ENCODE results near the gene BMPER.

DNA sequence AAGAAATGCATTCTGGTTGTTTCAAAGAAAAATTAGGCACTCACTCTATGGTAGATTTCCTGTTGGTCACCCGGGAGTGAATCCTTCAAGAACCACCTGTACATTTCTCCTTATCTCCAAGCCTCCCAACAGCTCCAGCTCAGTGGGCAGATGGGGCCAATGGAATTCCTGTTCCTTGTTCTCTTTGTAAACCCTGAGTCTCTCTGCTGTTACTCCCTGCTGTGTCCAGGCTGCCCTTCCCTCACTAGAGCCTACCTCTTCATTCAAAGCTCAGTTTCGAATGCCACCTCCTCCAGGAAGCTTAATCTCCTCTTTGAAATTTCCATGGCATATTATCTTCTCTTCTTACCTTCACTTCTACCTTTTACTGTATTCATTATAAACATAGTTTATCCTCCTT is 3.5 kb upstream of the BMPER start:
- TF ChIP-seq GABPA (IDR thresholded peaks at IDR 0.05; ENCODE audit: borderline replicate concordance, insufficient read depth, low read length) (no peak), RXRA (IDR thresholded peaks at IDR 0.05; ENCODE audit: insufficient read depth, low read depth, low read length) (no peak), EZH2 (IDR thresholded peaks at IDR 0.05; ENCODE audit: low read depth, low read length, severe bottlenecking) (no peak), POLR2AphosphoS5 (IDR thresholded peaks at IDR 0.05; ENCODE audit: low read depth, low read length) (no peak), POLR2A (IDR thresholded peaks at IDR 0.05; ENCODE audit: control extremely low read depth in 1 of 2, low read depth in 2 of 2, low read length in 2 of 2) (no peak), BACH1 (IDR thresholded peaks at IDR 0.05; ENCODE audit: low read length) (no peak), JUND (IDR thresholded peaks at IDR 0.05; ENCODE audit: low read length) (no peak), SIX5 (IDR thresholded peaks at IDR 0.05; ENCODE audit: low read depth, low read length) (no peak), YY1 (IDR thresholded peaks at IDR 0.05; ENCODE audit: low read depth, low read length) (no peak), SAP30 (IDR thresholded peaks at IDR 0.05; ENCODE audit: insufficient read depth, insufficient replicate concordance, low read length) (no peak), CHD2 (IDR thresholded peaks at IDR 0.05; ENCODE audit: low read length) (no peak), KDM1A (IDR thresholded peaks at IDR 0.05; ENCODE audit: borderline replicate concordance, low read length) (no peak)
- TF ChIP-seq, protein P1, sequence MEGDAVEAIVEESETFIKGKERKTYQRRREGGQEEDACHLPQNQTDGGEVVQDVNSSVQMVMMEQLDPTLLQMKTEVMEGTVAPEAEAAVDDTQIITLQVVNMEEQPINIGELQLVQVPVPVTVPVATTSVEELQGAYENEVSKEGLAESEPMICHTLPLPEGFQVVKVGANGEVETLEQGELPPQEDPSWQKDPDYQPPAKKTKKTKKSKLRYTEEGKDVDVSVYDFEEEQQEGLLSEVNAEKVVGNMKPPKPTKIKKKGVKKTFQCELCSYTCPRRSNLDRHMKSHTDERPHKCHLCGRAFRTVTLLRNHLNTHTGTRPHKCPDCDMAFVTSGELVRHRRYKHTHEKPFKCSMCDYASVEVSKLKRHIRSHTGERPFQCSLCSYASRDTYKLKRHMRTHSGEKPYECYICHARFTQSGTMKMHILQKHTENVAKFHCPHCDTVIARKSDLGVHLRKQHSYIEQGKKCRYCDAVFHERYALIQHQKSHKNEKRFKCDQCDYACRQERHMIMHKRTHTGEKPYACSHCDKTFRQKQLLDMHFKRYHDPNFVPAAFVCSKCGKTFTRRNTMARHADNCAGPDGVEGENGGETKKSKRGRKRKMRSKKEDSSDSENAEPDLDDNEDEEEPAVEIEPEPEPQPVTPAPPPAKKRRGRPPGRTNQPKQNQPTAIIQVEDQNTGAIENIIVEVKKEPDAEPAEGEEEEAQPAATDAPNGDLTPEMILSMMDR (IDR thresholded peaks at IDR 0.05; ENCODE audit: control extremely low read depth in 1 of 3, insufficient read depth in 1 of 3, low read depth in 1 of 3, low read length in 3 of 3) = no peak
- TF ChIP-seq, protein P2, sequence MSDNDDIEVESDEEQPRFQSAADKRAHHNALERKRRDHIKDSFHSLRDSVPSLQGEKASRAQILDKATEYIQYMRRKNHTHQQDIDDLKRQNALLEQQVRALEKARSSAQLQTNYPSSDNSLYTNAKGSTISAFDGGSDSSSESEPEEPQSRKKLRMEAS (IDR thresholded peaks at IDR 0.05) = no peak

All from H1 (cell line).